Measurements from ENCODE around the gene TMEM187. TPM values are rescaled to one million over a fixed set of nuclear protein-coding genes. Genes with fewer than 3 reads are reported as not detected.

TMEM187 gene
- total RNA-seq, 4 donors from 2014 or later = 1.5 to 9.5 (median 5.4) TPM

GRCh38 chrX:153963546-153963945 lies 9.0 kb upstream of the TMEM187 start:
- peaks cover 2 to 45% (median 23%) of the 10 kb centered on the region in 3 donors for H3K4me1 ChIP-seq
- TF ChIP-seq POLR2AphosphoS5 (IDR thresholded peaks at IDR 0.05) (no peak), CTCF (IDR thresholded peaks at IDR 0.05) (no peak), EP300 (IDR thresholded peaks at IDR 0.05) (no peak), POLR2A (IDR thresholded peaks at IDR 0.05) (no peak)
- no peak overlapping the region for H3K27ac ChIP-seq
- H3K4me3 ChIP-seq = no peak overlapping the region
- 60% methylated on average over 1 of the region's 12 CpGs; no CpG with 5 or more reads in 1 of the 2 donors for WGBS, 2 donors (ENCODE audit: low coverage in 1 of 2)
- H3K27me3 ChIP-seq = no peaks in the 10 kb centered on the region
- H3K36me3 ChIP-seq = peaks cover 0 to 58% of the 10 kb centered on the region in 2 donors
- H3K9me3 ChIP-seq = no peaks in the 10 kb centered on the region
- no peak for ATAC-seq

- Histone ChIP-seq H3K27me3 (no peaks in the 10 kb centered on the region), H3K27ac (no peak overlapping the region), H3K9me3 (no peaks in the 10 kb centered on the region), H3K4me3 (no peak overlapping the region), H3K36me3 (peaks cover 0 to 53% of the 10 kb centered on the region in 2 donors), H3K4me1 (peaks cover 2 to 50% (median 28%) of the 10 kb centered on the region in 3 donors)
- no peak for TF ChIP-seq POLR2A (IDR thresholded peaks at IDR 0.05)
- TF ChIP-seq EP300 (IDR thresholded peaks at IDR 0.05) = no peak
- WGBS, 2 donors (ENCODE audit: low coverage in 1 of 2) = no CpG with 5 or more reads among the region's 14 CpGs
- no peak for ATAC-seq
Measured at GRCh38 chrX:153964105-153964504, 8.4 kb upstream of the TMEM187 start.

- no peaks in the 10 kb centered on the region for H3K27me3 ChIP-seq
- TF ChIP-seq CTCF (IDR thresholded peaks at IDR 0.05) = no peak
- no peak for TF ChIP-seq POLR2AphosphoS5 (IDR thresholded peaks at IDR 0.05)
- TF ChIP-seq POLR2A (IDR thresholded peaks at IDR 0.05) = no peak
- TF ChIP-seq EP300 (IDR thresholded peaks at IDR 0.05) = no peak
- H3K4me1 ChIP-seq = peaks cover 2 to 58% (median 34%) of the 10 kb centered on the region in 3 donors
- no peak for ATAC-seq
- H3K4me3 ChIP-seq = no peak overlapping the region
- no CpG with 5 or more reads among the region's 5 CpGs for WGBS, 2 donors (ENCODE audit: low coverage in 1 of 2)
- H3K36me3 ChIP-seq = peaks cover 0 to 40% of the 10 kb centered on the region in 2 donors
- no peaks in the 10 kb centered on the region for H3K9me3 ChIP-seq
- peak overlapping the region in 2 of 4 donors; percentile 97 to 99 for H3K27ac ChIP-seq
Measured at GRCh38 chrX:153965406-153965805, 7.1 kb upstream of the TMEM187 start.

- Histone ChIP-seq H3K27ac (peak overlapping the region in 3 of 4 donors; percentile 97 to 99 (median 99)), H3K9me3 (no peaks in the 10 kb centered on the region), H3K36me3 (peaks cover 0 to 31% of the 10 kb centered on the region in 2 donors), H3K4me1 (peaks cover 2 to 58% (median 34%) of the 10 kb centered on the region in 3 donors), H3K27me3 (no peaks in the 10 kb centered on the region), H3K4me3 (no peak overlapping the region)
- WGBS, 2 donors (ENCODE audit: low coverage in 1 of 2) = 78% methylated on average over 4 of the region's 15 CpGs; no CpG with 5 or more reads in 1 of the 2 donors
- TF ChIP-seq EP300 (IDR thresholded peaks at IDR 0.05) (no peak), POLR2AphosphoS5 (IDR thresholded peaks at IDR 0.05) (no peak), CTCF (IDR thresholded peaks at IDR 0.05) (no peak), POLR2A (IDR thresholded peaks at IDR 0.05) (no peak)
- ATAC-seq = peak; percentile 2
Measured at GRCh38 chrX:153966283-153966688, 6.3 kb upstream of the TMEM187 start.

- peaks cover 0 to 24% of the 10 kb centered on the region in 2 donors for H3K36me3 ChIP-seq
- peaks cover 2 to 58% (median 34%) of the 10 kb centered on the region in 3 donors for H3K4me1 ChIP-seq
- 82% methylated on average over 5 of the region's 14 CpGs; no CpG with 5 or more reads in 1 of the 2 donors for WGBS, 2 donors (ENCODE audit: low coverage in 1 of 2)
- H3K9me3 ChIP-seq = no peaks in the 10 kb centered on the region
- H3K27me3 ChIP-seq = no peaks in the 10 kb centered on the region
- ATAC-seq = no peak
- H3K27ac ChIP-seq = peak overlapping the region in 3 of 4 donors; percentile 97 to 99 (median 99)
- no peak overlapping the region for H3K4me3 ChIP-seq
- TF ChIP-seq EP300 (IDR thresholded peaks at IDR 0.05) (no peak), POLR2A (IDR thresholded peaks at IDR 0.05) (no peak), POLR2AphosphoS5 (IDR thresholded peaks at IDR 0.05) (no peak), CTCF (IDR thresholded peaks at IDR 0.05) (no peak)
Measured at GRCh38 chrX:153966841-153967535, 5.6 kb upstream of the TMEM187 start.
